Measurements from ENCODE around the gene SEPTIN7.

DNA sequence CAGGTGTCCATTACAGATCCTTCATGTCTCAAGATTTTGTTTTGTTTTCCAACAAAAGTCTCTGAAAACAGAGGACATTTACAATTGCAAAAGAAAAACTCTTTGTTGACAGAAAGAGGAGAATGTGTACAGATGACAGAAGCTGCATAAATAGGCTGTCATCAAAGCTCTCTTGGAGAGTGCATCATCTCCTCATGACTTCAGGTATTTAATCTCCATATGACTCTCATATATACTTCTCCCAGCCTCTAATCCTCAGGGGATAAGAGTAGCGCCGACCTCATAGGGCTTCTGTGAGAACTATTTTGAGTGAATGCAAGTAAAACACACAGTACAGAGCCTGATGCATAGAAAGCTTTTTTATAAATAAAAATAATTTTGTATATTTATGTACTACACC is 48.1 kb upstream of the SEPTIN7 start:
- TF ChIP-seq, protein P1, sequence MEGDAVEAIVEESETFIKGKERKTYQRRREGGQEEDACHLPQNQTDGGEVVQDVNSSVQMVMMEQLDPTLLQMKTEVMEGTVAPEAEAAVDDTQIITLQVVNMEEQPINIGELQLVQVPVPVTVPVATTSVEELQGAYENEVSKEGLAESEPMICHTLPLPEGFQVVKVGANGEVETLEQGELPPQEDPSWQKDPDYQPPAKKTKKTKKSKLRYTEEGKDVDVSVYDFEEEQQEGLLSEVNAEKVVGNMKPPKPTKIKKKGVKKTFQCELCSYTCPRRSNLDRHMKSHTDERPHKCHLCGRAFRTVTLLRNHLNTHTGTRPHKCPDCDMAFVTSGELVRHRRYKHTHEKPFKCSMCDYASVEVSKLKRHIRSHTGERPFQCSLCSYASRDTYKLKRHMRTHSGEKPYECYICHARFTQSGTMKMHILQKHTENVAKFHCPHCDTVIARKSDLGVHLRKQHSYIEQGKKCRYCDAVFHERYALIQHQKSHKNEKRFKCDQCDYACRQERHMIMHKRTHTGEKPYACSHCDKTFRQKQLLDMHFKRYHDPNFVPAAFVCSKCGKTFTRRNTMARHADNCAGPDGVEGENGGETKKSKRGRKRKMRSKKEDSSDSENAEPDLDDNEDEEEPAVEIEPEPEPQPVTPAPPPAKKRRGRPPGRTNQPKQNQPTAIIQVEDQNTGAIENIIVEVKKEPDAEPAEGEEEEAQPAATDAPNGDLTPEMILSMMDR (IDR thresholded peaks at IDR 0.05): no peak
- TF ChIP-seq POLR2A (IDR thresholded peaks at IDR 0.05): no peak
